Endothelial cell of umbilical vein (primary cell): Measurements from ENCODE around the gene HTRA3. TPM values are rescaled to one million over a fixed set of nuclear protein-coding genes. Genes with fewer than 3 reads are reported as not detected.

ENCODE experiments used
- BruUV-seq: library from RNA; stranded (reverse); fragments of 400-500 nt; replicated peaks from 2 replicates; lab custom pipeline; 2021; lab: Mats Ljungman, UMichigan
- CTCF ChIA-PET: fragments of 300-600, 350-600 bp; sonication (Branson Sonifier 250); formaldehyde crosslinking; loops from one replicate; lab custom pipeline; 2021; ENCODE audit warnings: antibody characterized with exemption, inconsistent platforms; lab: Charles Lee
- POLR2A ChIA-PET: fragments of 300-600, 350-600 bp; sonication (Branson Sonifier 250); formaldehyde crosslinking; loops from one replicate; lab custom pipeline; 2021; ENCODE audit warnings: antibody characterized with exemption, inconsistent platforms; lab: Charles Lee
- DNase-seq: peaks from one replicate; pipeline ENCODE4 v3.0.0-alpha.2; 2011; ENCODE audit warnings: low read depth, low spot score
- FAIRE-seq: peaks from 2 replicates; lab custom pipeline; 2011; peaks lifted over from hg19 to GRCh38; lab: Jason Lieb, UNC
- H2AFZ ChIP-seq: 2 replicates; pipeline ENCODE4 v1.6.0; 2012; ENCODE audit warnings: low read depth, low read length, control low read depth, inconsistent platforms
- H3K27ac ChIP-seq: 2 replicates; pipeline ENCODE4 v1.5.1; 2011; ENCODE audit warnings: low read depth, mild to moderate bottlenecking, control low read depth, low read length, moderate library complexity; ENCODE audit not compliant: insufficient read depth
- H3K27me3 ChIP-seq, 2 experiments: 2 replicates each; pipeline versions ENCODE4 v1.6.0 to v1.6.1; 2011; ENCODE audit warnings: low read length in 2 of 2, mixed read lengths in 1 of 2; ENCODE audit not compliant: control insufficient read depth in 2 of 2, insufficient read depth in 2 of 2
- H3K36me3 ChIP-seq, 2 experiments: 2 replicates in 1 of 2; 3 replicates in 1 of 2; pipeline ENCODE4 v1.5.1; 2011; ENCODE audit warnings: low read length in 2 of 2, mild to moderate bottlenecking in 1 of 2, moderate library complexity in 1 of 2; ENCODE audit not compliant: control insufficient read depth in 2 of 2, insufficient read depth in 2 of 2; ENCODE audit errors: extremely low read depth in 1 of 2
- H3K4me1 ChIP-seq: 3 replicates; pipeline ENCODE4 v1.5.1; 2011; ENCODE audit warnings: mild to moderate bottlenecking, low read length; ENCODE audit not compliant: control insufficient read depth, insufficient read depth; ENCODE audit errors: extremely low read depth
- H3K4me2 ChIP-seq: 2 replicates; pipeline ENCODE4 v1.6.1; 2011; ENCODE audit warnings: low read length, control low read depth, mixed read lengths; ENCODE audit not compliant: insufficient read depth
- H3K4me3 ChIP-seq, 3 experiments: fragments of 200-600 bp in 1 of 3; sonication (generic), shearing (Covaris generic) in 1 of 3; replicated peaks in 1 of 3; 2 replicates each; pipeline ENCODE4 v1.5.1; 2011 to 2016; ENCODE audit warnings: control low read depth in 3 of 3, low read length in 3 of 3, mild to moderate bottlenecking in 2 of 3, inconsistent platforms in 1 of 3, low read depth in 1 of 3, moderate library complexity in 1 of 3; ENCODE audit not compliant: insufficient read depth in 1 of 3
- H3K79me2 ChIP-seq: 2 replicates; pipeline ENCODE4 v1.6.0; 2012; ENCODE audit warnings: low read length, inconsistent platforms; ENCODE audit not compliant: control insufficient read depth, insufficient read depth
- H3K9ac ChIP-seq: replicated peaks from 2 replicates; pipeline ENCODE3; 2011; ENCODE audit warnings: low read length, control low read depth; ENCODE audit not compliant: insufficient read depth; ENCODE audit errors: extremely low read depth
- H3K9me1 ChIP-seq: replicated peaks from 3 replicates; pipeline ENCODE4 v1.6.0; 2011; ENCODE audit warnings: mild to moderate bottlenecking, low read length; ENCODE audit not compliant: control insufficient read depth, insufficient read depth; ENCODE audit errors: extremely low read depth
- H3K9me3 ChIP-seq: replicated peaks from 2 replicates; pipeline ENCODE4 v1.5.1; 2012; ENCODE audit warnings: low read length, inconsistent platforms; ENCODE audit not compliant: control insufficient read depth, insufficient read depth
- H4K20me1 ChIP-seq: replicated peaks from 2 replicates; pipeline ENCODE3; 2011; ENCODE audit warnings: mild to moderate bottlenecking, low read length; ENCODE audit not compliant: control insufficient read depth, insufficient read depth; ENCODE audit errors: extremely low read depth
- EZH2 ChIP-seq: IDR thresholded peaks from 2 replicates; pipeline ENCODE4 v1.6.1; 2012; ENCODE audit warnings: borderline replicate concordance, low read depth, mild to moderate bottlenecking, moderate library complexity, low read length, inconsistent platforms; ENCODE audit not compliant: severe bottlenecking
- FOS ChIP-seq: IDR thresholded peaks from 2 replicates; pipeline ENCODE4 v1.6.1; 2011; ENCODE audit warnings: mild to moderate bottlenecking, low read length, moderate library complexity, borderline replicate concordance; ENCODE audit not compliant: insufficient read depth
- JUN ChIP-seq: IDR thresholded peaks from 2 replicates; pipeline ENCODE4 v1.6.1; 2011; ENCODE audit warnings: borderline replicate concordance, low read depth; ENCODE audit not compliant: insufficient read length, insufficient read depth
- MYC ChIP-seq: IDR thresholded peaks from one replicate; pipeline ENCODE4 v1.6.1; 2011; ENCODE audit warnings: mild to moderate bottlenecking, low read depth, low read length
- dilution Hi-C: fragments of 300-500 bp; cut with MboI; formaldehyde crosslinking; loops from one replicate; pipeline ENCODE4 v1.15.0; 2019; ENCODE audit warnings: low sequenced_read_pairs; ENCODE audit not compliant: extremely low pct_ligation_motif_present
- intact Hi-C: fragments of 100-400 bp; cut with micrococcal nuclease; formaldehyde crosslinking; loops from one replicate; pipeline ENCODE4 v1.10.0; 2022
- polyA plus RNA-seq, 4 experiments: library from polyadenylated mRNA; depleted of rRNA in 3 of 4; stranded (reverse) in 3 of 4; unstranded in 1 of 4; fragments of >200 nt; gene quantifications; 2 replicates each; pipeline versions ENCODE4 v1.2.1 to v1.2.3, GENCODE V29; 2011 to 2012; ENCODE audit warnings: missing spikeins in 1 of 4
- total RNA-seq: library from RNA; stranded (reverse); gene quantifications from 2 replicates; pipeline ENCODE4 v1.2.3, GENCODE V29; 2021
- TF ChIP-seq, protein P1 (sequence below), 2 donors: IDR thresholded peaks; 1 replicate in 1 of 2; 2 replicates in 1 of 2; pipeline ENCODE4 v1.5.1; 2011; ENCODE audit warnings: low read length in 2 of 2, mild to moderate bottlenecking in 2 of 2, moderate library complexity in 2 of 2, control low read depth in 1 of 2, inconsistent platforms in 1 of 2, low read depth in 1 of 2; ENCODE audit not compliant: insufficient read depth in 1 of 2; ENCODE audit errors: extremely low read depth in 1 of 2
- TF ChIP-seq, protein P2 (sequence below): IDR thresholded peaks from 2 replicates; pipeline ENCODE4 v1.6.1; 2011; ENCODE audit not compliant: insufficient read depth, insufficient read length

Gene HTRA3
- total and polyA plus RNA-seq, 2 donors (not counting 3 experiments of a cell fraction or from before 2014, with no cell fraction given) = 9.0 to 12.0 TPM

DNA sequence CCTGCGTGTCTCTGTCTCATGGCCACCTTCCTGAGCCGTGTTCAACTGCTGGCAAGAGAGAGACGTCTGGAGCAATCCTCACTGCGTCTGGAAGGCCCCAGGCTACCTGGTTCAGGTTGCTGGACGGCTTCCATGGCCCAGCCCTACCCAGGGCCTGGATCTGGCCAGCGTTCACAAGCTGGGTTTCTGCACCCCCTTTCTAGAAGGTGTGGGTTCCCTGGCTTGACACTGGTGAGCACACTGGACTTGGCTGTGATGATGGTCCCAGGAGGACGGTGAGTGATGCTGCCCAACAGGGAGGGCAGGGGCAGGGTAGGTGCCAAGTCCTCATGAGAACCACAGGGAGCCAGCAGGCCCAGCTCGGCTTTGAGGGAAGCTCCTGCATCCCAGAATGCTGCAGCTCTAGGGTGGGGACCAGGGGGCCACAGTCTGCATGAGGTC is 63.4 kb downstream of the HTRA3 start:
- no peaks in the 10 kb centered on the region for H3K9me1 ChIP-seq
- ChIA-PET CTCF (interaction anchor here (1.9 kb wide), 1 partner anchor 66 kb away, joined by 4 read pairs; no protein-coding TSS in a partner anchor), POLR2A (no interaction called here)
- dilution Hi-C loops = no loop called here
- H3K36me3 ChIP-seq = no peaks in the 10 kb centered on the region
- DNase-seq = no peak
- H2AFZ ChIP-seq = no peak overlapping the region
- H3K4me1 ChIP-seq = no peaks in the 10 kb centered on the region
- peaks cover 0 to 3% of the 10 kb centered on the region in 2 experiments for H3K27me3 ChIP-seq
- H3K4me2 ChIP-seq = no peak overlapping the region
- no peak for FAIRE-seq
- H3K9me3 ChIP-seq = no peaks in the 10 kb centered on the region
- no peak overlapping the region for H3K4me3 ChIP-seq
- no peak overlapping the region for H3K27ac ChIP-seq
- no TSS peak for BruUV-seq
- no peak overlapping the region for H3K9ac ChIP-seq
- H3K79me2 ChIP-seq = no peaks in the 10 kb centered on the region
- TF ChIP-seq, protein P1, sequence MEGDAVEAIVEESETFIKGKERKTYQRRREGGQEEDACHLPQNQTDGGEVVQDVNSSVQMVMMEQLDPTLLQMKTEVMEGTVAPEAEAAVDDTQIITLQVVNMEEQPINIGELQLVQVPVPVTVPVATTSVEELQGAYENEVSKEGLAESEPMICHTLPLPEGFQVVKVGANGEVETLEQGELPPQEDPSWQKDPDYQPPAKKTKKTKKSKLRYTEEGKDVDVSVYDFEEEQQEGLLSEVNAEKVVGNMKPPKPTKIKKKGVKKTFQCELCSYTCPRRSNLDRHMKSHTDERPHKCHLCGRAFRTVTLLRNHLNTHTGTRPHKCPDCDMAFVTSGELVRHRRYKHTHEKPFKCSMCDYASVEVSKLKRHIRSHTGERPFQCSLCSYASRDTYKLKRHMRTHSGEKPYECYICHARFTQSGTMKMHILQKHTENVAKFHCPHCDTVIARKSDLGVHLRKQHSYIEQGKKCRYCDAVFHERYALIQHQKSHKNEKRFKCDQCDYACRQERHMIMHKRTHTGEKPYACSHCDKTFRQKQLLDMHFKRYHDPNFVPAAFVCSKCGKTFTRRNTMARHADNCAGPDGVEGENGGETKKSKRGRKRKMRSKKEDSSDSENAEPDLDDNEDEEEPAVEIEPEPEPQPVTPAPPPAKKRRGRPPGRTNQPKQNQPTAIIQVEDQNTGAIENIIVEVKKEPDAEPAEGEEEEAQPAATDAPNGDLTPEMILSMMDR (IDR thresholded peaks at IDR 0.05; ENCODE audit: extremely low read depth in 1 of 2, insufficient read depth in 1 of 2, low read depth in 1 of 2, low read length in 2 of 2) = no peak
- TF ChIP-seq JUN (no peak), FOS (no peak), MYC (no peak), EZH2 (no peak)
- TF ChIP-seq, protein P2, sequence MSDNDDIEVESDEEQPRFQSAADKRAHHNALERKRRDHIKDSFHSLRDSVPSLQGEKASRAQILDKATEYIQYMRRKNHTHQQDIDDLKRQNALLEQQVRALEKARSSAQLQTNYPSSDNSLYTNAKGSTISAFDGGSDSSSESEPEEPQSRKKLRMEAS = no peak
- no peaks in the 10 kb centered on the region for H4K20me1 ChIP-seq
- intact Hi-C loops = no loop called here
